HG03460 (cell line): ENCODE results near the gene LEKR1.

Source experiments
- ATAC-seq: cut with Tn5 transposase; IDR thresholded peaks from one replicate; pipeline ENCODE4 v1.9.1; 2021; ENCODE audit not compliant: unreplicated experiment

LEKR1 gene

DNA sequence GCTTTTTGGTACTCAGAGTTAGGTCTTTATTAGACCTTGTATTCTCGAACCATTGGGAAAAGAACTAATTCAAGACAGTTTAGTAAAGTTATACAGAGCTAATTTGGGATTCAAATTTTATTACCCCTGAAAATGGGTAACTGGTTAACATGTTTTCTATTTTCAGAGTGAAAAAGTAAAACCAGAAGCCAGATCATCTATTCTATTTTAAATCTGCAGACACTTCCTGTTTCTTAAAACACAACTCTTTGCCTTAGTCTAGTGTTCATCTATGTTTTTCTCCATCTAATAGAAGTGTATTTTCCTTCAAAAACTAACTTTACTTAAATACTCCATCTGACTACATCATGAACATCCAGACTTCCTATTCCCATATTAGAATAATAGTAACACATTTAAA lies 220.4 kb downstream of the LEKR1 start:
- peak; percentile 71 for ATAC-seq

DNA sequence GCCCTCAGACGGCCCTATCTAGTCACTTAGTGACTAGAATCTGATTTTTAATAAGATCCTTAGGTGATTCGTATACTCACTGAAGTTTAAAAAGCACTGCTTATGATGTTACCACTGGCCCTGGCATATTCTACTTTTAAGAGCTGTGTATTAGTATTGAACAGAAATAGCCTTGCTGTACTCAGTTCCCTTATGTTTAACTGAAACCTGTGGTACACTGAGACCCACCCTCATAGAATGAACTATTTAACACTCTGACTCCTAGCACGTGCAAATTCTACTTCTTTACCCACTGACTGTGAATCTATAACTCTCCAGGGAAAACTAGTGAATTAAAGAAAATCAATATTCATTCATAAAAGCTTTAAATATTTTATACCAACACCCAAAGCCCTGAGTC lies 224.9 kb downstream of the LEKR1 start:
- ATAC-seq = no peak

DNA sequence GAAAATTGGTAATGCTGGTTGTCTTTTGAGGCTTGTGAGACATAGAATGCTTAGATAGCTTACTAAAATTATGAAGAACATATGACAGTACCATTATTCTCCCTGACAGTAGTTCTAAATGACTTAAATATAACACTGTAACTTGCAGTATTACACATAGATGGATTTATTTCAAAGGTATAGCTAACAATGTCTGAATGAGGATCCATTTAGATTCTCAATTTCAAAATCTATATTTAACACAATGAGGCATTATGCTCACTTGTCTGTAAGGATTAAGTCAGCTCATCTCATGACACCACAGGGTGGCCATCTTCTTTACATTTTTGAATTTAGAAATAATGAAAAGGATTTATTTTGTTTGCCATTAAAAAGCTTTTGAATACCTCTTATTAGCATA lies 225.4 kb downstream of the LEKR1 start:
- no peak for ATAC-seq

DNA sequence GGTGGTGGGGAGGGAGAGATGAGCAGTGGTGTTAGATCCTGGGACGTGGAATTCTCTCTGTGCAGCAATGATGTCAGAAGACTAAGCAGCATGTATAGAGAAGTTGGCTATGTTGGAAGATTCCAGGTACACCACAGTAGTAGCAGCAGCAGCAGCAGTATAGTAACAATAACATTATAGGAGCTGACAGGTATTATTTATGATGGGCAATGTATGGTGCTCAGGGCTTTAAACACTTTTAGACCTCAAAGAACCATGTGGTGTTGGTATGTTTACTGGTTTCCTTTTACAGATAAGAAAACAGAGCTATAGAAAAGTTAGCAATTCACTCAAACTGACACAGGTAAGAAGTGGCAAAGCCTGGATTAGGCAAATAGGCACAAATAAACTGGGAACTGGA lies 229.9 kb downstream of the LEKR1 start:
- no peak for ATAC-seq

DNA sequence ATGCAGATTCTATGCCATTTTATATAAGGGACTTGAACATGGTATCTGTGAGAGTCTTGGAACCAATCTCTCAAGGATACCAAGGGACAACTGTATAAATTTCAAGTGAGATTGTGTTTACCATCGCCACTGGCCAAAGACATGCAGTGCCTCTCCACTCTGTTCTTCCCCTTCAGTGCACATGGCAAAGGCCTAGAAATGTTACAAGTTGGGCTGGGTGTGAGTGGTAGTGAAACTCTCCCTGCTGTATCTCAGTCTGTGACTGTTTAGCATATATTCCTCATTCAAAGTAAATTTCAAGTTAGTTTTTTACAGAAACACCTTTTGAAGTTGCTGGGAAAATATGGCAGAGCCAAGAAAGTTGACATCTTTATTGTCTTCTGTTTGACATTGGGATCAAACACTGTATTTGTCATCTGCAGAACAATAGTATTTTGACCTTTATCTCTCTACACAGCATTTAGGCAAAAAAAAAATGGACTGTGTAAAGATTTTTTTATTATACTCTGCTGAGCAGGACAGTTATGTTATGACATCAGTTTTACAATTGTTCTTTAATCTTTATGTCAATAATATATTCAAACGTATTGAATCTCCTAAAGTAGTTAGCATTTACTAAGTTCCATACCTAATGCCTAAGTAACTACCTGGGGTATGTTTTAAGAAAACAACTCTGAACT lies 232.4 kb downstream of the LEKR1 start:
- no peak for ATAC-seq

DNA sequence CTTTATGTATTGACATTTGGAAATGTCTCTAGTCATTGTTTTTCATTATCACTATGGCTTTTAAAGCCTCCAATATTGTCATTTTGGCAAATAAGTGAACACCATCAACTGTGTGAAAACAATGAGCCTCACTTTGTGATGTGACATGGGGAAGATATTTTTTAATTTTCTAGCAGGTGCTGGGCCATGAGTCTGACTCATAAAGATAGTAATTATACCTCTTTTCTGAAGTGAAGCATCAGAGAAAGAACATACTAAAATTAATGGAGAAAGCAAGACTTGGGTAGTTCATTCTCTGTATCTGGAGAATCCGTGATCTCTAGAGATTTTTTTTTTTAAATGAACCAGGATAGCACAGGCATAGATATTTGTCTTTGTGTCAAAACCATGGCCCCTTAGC lies 233.0 kb downstream of the LEKR1 start:
- no peak for ATAC-seq

DNA sequence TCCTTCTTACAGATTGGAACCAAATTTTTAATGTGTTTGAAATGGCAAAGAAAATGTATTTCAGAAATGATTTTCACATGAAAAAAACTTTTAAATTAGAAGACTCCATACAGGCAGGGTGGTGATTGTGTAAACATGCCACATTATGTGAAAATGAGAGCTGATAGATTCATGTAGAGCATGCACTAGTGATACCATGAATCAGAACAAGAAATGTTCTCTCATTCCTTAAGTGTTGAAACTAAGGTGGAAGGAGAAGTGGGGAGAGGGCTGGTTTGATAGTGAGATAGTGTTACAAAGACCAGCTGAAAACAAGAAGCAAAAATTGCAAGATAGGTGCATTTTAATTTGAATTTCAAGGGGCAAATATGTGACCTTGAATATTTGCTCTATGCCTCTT lies 233.5 kb downstream of the LEKR1 start:
- peak; percentile 51 for ATAC-seq

DNA sequence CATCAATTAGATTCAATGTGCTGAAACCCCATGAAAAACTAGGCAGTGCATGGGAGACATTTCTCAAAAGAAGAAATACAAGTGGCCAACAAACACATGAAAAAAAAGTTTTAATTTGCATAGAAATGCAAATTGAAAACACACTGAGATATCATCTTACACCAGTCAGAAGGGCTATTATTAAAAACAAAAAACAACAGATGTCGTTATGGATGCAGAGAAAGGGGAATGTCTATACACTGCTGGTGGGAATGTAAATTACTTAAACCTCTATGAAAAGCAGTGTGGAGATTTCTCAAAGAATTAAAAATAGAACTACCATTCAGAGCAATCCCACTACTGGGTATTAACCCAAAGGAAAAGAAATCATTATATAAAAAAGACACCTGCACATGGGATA lies 235.1 kb downstream of the LEKR1 start:
- ATAC-seq = no peak

DNA sequence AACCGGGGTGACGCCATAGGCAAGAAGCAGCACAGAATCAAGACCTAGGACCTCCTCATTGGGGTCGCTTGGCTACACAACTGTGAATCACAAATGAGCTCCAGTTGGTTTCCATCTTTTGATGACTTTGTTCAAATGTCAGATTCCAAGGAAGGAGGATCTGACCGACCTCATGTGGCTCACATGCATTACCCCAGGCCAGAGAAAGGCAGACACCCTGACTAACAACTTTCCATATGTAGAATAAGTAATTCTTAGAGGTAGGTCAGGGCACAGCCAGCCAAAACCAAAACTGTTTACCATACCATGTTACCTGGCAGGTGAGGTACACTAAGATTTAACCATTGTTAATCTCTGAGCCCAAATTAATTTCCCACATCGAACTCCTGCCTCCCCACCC lies 237.3 kb downstream of the LEKR1 start:
- no peak for ATAC-seq

DNA sequence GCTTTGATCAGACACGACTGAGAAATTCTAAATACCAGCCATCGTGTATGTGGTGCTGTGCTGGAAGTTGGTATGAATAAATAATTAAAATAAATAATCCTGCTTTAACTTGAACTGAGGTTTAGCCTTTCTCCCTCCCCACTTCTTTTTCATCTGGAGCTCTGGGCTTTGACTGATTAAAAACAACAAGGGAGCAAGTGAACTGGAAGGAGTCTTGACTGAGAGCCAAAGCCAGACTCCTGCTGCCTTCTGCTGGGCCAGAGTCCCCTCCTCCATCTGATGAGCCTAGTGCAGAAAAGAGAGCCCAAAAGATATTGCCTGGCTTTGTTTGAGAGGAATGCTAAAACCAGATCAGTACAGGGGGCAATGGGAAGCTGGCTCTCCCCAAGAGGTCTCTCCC lies 237.8 kb downstream of the LEKR1 start:
- peak; percentile 14 for ATAC-seq

DNA sequence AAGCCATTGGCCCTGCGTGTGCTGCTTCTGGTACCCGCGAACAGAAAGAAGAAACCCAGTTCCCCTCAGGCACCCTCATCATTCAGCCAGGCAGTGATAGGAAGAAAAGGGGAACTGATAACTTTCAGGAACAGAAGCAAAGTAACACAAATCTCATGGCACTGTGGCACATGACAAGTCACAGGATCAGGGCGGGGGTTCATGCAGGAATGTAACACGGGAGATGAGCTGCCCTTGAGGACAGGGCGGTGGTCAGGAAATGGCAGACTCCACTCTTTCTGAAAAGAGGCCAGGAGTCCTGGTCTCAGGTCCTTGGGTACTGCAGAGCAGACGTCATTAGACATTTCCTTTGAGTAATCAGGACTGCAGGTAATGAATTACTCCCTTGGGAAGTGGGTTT lies 238.2 kb downstream of the LEKR1 start:
- peak; percentile 82 for ATAC-seq

DNA sequence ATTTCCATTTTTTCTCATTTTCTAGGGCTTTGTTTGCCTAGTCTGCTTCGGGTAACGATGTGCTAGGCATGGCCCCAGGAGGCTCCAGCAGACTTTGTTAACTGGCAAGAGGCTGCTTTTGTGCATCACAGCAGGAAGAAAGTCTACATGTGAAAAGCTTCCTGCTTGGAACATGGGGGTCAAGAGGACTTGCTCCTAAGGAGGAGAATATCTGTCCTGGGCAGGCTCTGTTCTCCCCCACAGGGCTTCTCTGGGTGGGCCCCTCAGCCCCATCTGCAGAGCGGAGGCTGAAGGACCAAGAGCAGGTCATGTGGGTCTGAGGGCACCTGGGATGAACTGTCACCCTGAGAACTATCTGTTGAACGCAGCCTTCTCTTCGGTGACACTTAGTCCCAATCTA lies 239.0 kb downstream of the LEKR1 start:
- no peak for ATAC-seq

DNA sequence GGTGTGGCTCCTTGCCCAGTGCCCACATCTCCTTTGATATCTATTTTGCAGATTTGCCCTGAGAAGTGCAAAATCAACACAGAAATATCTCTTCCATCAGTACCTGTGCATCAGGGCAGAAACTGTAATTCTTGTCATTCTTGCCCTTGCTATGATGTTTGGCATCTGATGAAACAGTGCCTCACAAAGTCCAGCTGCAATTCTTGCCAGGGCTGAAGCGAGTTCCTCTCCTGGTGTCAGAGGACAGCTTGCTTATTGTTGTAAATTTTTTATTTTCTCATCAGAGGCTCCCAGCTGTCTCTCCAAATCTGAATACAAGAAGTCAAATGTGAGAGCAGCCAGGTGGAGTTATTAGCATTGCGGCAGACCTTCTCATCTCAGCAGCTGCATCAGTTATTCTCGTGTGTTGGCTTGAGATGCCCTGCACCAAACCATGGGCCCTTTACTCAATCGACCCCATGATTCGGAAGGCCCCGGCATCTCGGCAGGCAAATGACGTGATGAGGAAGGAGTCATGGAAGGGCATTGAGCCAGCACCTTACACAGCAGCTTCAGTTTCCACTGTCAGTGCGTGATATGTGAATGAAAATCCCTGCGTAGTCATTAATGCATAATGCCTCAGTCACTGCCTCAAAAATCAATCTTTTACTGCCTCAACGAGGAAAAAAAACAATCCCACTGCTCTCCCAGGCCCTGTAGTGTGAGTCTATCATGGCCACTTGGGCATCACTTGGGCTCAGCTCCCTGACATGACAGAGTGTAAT lies 240.4 kb downstream of the LEKR1 start:
- ATAC-seq = no peak

DNA sequence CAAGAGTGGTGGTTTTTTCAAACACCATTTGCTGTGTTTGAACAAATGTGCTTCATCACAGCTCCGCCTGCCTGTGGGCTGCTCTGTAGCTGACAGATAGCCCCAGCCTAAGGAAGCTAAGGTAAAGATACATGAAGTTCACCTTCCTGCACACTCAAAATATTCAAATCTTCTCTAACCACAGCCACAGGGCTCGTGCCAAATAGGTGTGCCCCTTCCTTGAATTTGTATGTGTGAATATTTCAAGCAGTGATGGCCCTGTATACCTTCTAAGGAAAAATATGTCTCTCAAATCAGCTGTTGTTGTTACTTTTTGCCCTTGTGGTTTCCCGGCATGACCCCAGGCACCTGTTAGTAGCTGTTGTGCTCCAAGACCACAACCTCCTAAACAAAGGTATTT lies 241.0 kb downstream of the LEKR1 start:
- no peak for ATAC-seq

DNA sequence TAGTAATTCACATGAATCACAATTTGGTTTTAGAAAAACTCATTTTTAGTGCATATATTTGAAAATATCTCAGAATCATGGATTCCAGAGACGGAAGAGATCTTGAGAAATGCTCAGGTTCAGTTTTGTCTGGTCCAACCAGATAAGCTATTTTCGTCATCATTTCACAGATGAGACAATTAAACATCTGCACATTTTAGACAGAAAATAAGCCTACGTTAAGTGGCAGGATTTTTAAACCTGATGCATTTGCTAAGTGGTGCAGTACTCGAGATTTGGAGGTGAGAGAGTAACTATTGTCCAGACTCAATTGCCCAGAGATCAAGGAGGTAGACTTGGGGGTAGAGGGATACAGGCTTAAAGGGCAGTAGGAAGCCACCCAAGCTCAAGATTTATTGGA lies 243.3 kb downstream of the LEKR1 start:
- ATAC-seq = no peak

DNA sequence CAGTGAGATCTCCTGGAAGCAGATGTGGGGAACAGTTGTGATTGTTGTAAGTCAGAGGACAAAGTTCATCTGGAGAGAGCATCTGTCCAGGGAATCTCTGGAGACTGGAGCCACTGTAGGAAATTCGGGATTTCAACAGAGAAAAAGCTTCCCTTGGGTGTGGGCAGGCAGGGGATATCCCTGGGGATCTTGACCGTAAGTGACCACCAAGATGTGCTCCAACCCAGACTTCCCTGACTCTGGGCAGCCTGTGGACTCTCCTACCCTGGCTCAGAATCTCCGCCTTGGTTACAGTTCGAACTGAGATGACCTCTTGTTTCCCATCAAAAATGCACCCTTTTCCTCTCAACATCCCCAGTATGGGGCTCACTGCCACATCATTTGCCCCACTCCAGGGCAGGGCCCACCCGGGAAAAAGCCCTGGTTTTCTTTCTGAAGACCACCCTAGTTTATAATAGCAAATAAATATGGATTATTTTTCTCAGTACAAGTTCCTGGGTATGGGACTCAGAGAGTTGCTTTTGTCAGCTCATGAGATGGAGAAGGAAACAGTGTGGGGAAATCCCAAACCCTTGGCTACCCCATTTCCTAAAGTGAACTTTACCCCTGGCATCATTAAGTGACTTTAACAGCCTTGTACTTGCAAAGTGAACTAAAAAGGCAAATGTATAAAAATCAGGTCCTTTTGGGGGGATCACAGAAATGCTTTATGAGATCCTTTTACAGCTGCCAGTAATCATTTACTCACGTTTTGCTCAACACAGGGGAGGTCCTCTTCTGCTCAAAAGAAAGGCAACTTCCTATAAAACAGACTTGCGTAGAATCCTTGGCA lies 243.9 kb downstream of the LEKR1 start:
- ATAC-seq = no peak

DNA sequence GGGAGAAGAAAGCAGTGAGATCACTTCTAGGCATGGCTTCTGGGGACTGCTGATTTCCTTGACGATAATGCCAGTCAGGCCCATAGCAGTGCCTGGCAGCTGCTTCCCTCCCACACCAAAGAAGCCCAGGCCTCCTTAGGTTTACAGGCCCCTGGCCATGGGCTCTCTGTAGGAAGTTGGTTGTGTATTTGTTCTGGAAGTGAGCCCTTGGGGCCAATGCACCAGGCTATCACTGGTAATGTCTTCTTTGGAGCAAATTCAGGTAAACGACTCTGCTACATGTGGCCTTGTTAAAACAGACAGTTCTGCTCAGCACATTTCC lies 244.5 kb downstream of the LEKR1 start:
- ATAC-seq = no peak

DNA sequence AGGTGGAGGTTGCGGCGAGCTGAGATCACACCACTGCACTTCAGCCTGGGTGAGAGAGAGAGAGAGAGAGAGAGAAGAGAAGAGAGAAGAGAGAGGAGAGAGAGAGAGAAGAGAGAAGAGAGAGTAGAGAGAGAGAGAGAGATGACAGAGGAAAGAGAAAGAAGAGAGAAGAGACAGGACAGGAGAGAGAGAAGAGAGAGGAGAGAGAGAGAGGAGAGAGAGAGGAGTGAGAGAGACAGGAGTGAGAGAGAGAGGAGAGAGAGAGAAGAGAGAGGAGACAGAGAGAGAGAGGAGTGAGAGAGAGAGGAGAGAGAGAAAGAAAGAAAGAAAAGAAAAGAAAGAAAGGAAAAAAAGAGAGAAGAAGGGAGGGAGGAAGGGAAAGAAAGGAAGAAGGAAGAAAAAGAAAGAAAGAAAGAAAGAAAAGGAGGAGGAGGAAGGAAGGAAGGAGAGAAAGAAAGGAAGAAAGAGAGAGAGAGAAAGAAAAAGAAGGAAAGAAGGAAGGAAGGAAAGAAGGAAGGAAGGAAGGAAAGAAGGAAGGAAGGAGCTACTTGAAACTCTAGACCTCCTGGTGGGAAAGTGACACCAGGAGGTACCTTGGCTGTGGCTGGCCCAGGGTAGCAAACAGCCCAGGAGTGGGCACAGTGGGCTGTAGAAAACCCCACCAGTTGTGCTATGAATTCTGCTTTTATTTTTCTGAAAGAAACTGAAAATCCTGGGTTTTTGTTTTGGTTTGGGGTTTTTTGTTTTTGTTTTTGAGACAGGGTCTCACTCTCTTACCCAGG lies 245.8 kb downstream of the LEKR1 start:
- ATAC-seq = no peak

DNA sequence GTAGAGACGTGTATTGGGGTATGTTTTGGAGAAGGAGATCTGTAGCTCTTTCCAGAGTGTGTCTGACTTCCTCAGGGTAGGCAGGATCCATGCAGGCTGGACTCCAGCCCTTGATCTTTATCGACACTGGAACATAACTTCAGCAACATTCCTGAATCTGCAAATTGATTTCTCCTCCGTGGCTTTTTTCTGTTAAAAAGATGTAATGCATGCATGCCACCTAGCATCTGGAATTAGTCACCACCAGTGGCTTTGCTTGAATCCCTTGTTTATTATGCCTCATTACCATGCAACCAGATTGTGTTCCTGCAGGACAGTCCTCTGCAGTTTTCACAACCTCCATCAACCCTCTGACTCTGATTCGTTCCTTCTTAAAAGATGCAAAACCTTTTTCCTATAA lies 247.7 kb downstream of the LEKR1 start:
- no peak for ATAC-seq

DNA sequence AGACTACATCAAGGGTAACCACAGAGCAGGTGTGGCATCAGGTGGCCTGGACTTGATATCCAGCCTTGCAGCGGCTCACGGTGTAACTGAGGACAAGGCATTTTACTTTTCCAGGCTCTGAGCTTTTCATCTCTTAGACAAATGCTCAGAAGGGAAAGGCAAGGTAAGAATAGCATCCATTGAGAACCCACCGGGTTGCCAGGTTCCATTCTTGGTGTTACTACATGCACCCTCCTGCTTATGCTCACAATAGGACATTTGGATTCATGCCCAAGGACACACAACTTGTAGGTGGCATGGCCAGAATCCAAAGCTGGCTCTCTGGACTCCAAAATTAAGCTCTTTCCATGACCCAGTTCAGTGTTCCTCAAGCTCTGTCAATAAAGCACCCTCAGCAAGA lies 248.3 kb downstream of the LEKR1 start:
- ATAC-seq = no peak

DNA sequence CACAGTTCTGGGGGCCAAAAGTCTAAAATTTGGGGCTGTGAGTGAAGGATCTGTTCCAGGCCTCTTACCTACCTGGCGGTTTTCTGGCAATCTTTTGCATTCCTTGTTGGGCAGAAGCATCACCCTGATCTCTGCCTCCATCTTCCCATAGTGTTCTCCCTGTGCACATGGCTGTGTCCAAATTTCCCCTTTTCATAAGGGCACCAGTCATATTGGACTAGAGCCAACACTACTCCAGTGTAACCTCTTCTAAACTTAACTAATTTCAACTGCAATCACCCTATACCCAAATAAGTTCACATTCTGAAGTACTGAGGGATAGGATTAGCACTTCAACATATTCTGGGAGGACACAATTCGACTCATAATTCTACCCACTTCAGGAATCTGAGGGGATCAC lies 248.8 kb downstream of the LEKR1 start:
- no peak for ATAC-seq
